Spleen (tissue), 7 donors: Measurements from ENCODE around the gene FTO.

Experiments used
- POLR2AphosphoS5 ChIP-seq, 3 donors: sonication (generic); formaldehyde crosslinking; IDR thresholded peaks; one replicate each; pipeline ENCODE4 v1.5.1; 2017; ENCODE audit warnings: antibody characterized with exemption in 3 of 3
- TF ChIP-seq, protein P1 (sequence below), 11 experiments: fragments of 200-600 bp in 7 of 11; fragments of 450-650 bp in 4 of 11; sonication (generic) in 4 of 11; IDR thresholded peaks in 8 of 11; conservative IDR thresholded peaks in 3 of 11; 1 replicate in 7 of 11; 2 replicates in 4 of 11; pipeline versions ENCODE4 v1.4.0 to v1.8.0; 2016 to 2021; ENCODE audit warnings: antibody characterized with exemption in 11 of 11, inconsistent platforms in 4 of 11, mild to moderate bottlenecking in 1 of 11
- donor health status: DM: no; HTN: no; CAD: no; lungs with moderate emphysema.
- donor health status: DM: no; HTN: no; CAD: no.
- donor health status: DM: no; HTN: no; CAD: no.

DNA sequence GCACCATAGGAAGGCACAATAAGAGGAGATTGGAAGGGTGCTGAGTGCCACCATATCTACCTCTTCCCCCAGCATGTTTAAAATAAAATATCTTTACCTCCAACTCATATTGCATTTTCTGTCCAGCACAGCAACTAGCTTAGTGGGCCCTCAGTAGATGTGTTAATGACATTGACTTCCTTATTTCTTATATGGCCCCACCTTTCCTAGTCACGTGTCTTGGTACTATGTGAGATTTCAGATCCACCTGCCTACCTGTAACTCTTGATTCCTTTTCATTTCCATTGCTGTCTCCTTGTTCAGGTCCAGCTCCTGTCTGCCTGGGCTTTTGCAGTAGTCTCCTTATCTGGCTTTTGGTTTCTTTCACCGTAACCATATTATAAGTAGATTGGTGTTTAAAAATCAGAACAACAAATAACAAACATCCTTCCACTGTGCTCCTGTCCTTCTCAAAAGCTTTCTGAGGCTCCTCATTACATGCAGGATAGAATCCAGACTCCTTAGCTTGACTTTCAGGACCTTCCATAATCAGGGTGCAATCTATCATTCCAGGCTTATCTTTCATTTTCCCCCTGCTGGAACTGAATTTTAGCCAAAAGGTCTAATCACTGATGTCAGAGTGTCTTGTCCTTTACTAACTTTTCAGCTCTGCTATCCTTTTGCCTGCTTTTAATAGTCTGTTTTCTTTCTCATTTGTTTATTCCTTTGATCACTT, 71.3 kb downstream of the FTO start:
- TF ChIP-seq, protein P1, sequence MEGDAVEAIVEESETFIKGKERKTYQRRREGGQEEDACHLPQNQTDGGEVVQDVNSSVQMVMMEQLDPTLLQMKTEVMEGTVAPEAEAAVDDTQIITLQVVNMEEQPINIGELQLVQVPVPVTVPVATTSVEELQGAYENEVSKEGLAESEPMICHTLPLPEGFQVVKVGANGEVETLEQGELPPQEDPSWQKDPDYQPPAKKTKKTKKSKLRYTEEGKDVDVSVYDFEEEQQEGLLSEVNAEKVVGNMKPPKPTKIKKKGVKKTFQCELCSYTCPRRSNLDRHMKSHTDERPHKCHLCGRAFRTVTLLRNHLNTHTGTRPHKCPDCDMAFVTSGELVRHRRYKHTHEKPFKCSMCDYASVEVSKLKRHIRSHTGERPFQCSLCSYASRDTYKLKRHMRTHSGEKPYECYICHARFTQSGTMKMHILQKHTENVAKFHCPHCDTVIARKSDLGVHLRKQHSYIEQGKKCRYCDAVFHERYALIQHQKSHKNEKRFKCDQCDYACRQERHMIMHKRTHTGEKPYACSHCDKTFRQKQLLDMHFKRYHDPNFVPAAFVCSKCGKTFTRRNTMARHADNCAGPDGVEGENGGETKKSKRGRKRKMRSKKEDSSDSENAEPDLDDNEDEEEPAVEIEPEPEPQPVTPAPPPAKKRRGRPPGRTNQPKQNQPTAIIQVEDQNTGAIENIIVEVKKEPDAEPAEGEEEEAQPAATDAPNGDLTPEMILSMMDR (IDR thresholded peaks at IDR 0.05 in 8 of 11, conservative IDR thresholded peaks at IDR 0.05 in 3 of 11): no peak
- no peak for TF ChIP-seq POLR2AphosphoS5 (IDR thresholded peaks at IDR 0.05)
